Activated CD4-positive, alpha-beta T cell treated with anti-CD3 and anti-CD28 coated beads for 36 hours (primary cell): Measurements from ENCODE around the gene MAMLD1. TPM values are rescaled to one million over a fixed set of nuclear protein-coding genes. Genes with fewer than 3 reads are reported as not detected.

Experiments
- ATAC-seq: fragments of 200-7000 bp; cut with Tn5 transposase; one replicate; pipeline ENCODE4 v1.10.0; 2021; ENCODE audit warnings: mild to moderate bottlenecking, moderate library complexity
- CTCF ChIA-PET: fragments of 350-600 bp; sonication (Branson Sonifier 250); formaldehyde crosslinking; loops from one replicate; lab custom pipeline; 2021; ENCODE audit warnings: antibody characterized with exemption; lab: Charles Lee
- POLR2A ChIA-PET: fragments of 350-600 bp; sonication (Branson Sonifier 250); formaldehyde crosslinking; loops from one replicate; lab custom pipeline; 2021; ENCODE audit warnings: antibody characterized with exemption, inconsistent platforms; lab: Charles Lee
- DNase-seq: peaks from one replicate; pipeline ENCODE4 v3.0.0-alpha.2; 2020
- H3K27ac Mint-ChIP-seq: one replicate; pipeline ENCODE4 v1.8.0; 2021; ENCODE audit warnings: mixed read lengths
- H3K27me3 Mint-ChIP-seq: one replicate; pipeline ENCODE4 v1.8.0; 2021; ENCODE audit warnings: mixed read lengths
- H3K36me3 Mint-ChIP-seq: one replicate; pipeline ENCODE4 v1.8.0; 2021; ENCODE audit warnings: low read depth, mixed read lengths
- H3K4me1 Mint-ChIP-seq: one replicate; pipeline ENCODE4 v1.8.0; 2021; ENCODE audit warnings: mixed read lengths
- H3K4me3 Mint-ChIP-seq: one replicate; pipeline ENCODE4 v1.8.0; 2021; ENCODE audit warnings: mild to moderate bottlenecking, moderate library complexity, mixed read lengths
- H3K9me3 Mint-ChIP-seq: one replicate; pipeline ENCODE4 v1.8.0; 2021; ENCODE audit warnings: low read depth, mixed read lengths
- intact Hi-C, 2 experiments: fragments of 100-400 bp; cut with DNase I in 1 of 2; cut with micrococcal nuclease in 1 of 2; formaldehyde crosslinking; loops; one replicate each; pipeline versions ENCODE4 v1.14.2 to v1.15.1; 2022 to 2024; cut with DNase I, micrococcal nuclease
- total RNA-seq, 2 experiments: library from RNA; stranded (reverse); gene quantifications; one replicate each; pipeline ENCODE4 v1.2.3, GENCODE V29; 2021

The MAMLD1 gene
- total RNA-seq, 2 experiments from 2014 or later: 1.5 to 1.6 TPM

- ChIA-PET POLR2A (no interaction called here), CTCF (no interaction called here)
- H3K36me3 Mint-ChIP-seq: no peaks in the 10 kb centered on the region
- ATAC-seq (no peak), DNase-seq (no peak)
- no peaks in the 10 kb centered on the region for H3K27me3 Mint-ChIP-seq
- H3K27ac Mint-ChIP-seq: no peak overlapping the region
- H3K9me3 Mint-ChIP-seq: no peaks in the 10 kb centered on the region
- no peak overlapping the region for H3K4me3 Mint-ChIP-seq
- H3K4me1 Mint-ChIP-seq: no peaks in the 10 kb centered on the region
- intact Hi-C loops: no loop called here
Measured at GRCh38 chrX:150465326-150465725, 102.2 kb downstream of the MAMLD1 start.

GRCh38 chrX:150465881-150466775 is 103.0 kb downstream of the MAMLD1 start:
- POLR2A ChIA-PET: no interaction called here
- H3K4me3 Mint-ChIP-seq: no peak overlapping the region
- no peak overlapping the region for H3K27ac Mint-ChIP-seq
- intact Hi-C loops: no loop called here
- DNase-seq (no peak), ATAC-seq (no peak)
- H3K4me1 Mint-ChIP-seq: no peaks in the 10 kb centered on the region
- no peaks in the 10 kb centered on the region for H3K36me3 Mint-ChIP-seq
- no peaks in the 10 kb centered on the region for H3K9me3 Mint-ChIP-seq
- CTCF ChIA-PET: interaction anchor here (0.6 kb wide), 1 partner anchor 1119 kb away, joined by 5 read pairs; no protein-coding TSS in a partner anchor
- no peaks in the 10 kb centered on the region for H3K27me3 Mint-ChIP-seq

DNA sequence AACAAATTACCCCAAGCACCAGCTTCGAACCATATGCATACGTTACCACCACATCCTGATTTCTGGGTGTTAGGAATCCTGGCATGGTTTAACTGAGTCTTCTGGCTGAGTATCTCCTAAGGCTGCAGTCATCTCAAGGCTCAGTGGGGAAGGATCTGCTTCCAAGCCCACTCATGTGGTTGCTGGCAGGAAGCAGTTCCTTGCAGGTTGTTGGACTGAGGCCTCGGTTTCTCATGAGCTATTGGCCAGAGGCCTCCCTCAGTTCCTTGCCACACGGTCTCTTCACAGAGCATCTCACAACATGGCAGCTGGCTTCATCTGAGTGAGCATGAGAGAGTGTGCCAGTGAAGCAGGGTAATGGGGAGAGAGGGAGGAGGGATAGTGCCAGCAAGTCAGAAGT is 109.2 kb downstream of the MAMLD1 start:
- no peaks in the 10 kb centered on the region for H3K9me3 Mint-ChIP-seq
- intact Hi-C loops: no loop called here
- H3K27ac Mint-ChIP-seq: no peak overlapping the region
- ATAC-seq: no peak
- no peaks in the 10 kb centered on the region for H3K36me3 Mint-ChIP-seq
- CTCF ChIA-PET: no interaction called here
- H3K27me3 Mint-ChIP-seq: no peaks in the 10 kb centered on the region
- peaks cover 7% of the 10 kb centered on the region for H3K4me1 Mint-ChIP-seq
- no peak overlapping the region for H3K4me3 Mint-ChIP-seq
- POLR2A ChIA-PET: no interaction called here
- no peak for DNase-seq

DNA sequence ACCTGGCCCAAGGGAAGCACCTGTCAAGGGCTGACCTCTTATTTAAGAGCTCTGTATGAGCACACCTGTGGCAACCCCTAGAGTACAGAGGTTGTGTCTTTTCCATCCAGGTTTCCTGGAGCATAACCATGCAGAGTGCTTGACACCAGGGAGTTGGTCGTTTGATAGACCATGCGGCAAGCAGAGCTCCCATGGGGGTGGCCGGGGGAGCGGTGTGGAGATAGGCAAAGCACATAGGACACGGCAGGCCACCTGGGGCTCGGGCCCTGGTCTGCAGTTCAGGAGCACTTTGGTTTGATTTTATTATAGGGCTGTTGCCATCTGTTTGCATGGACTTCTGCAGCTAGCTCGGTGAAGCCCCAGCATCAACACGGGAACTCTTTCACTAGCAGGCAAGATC is 110.3 kb downstream of the MAMLD1 start:
- POLR2A ChIA-PET: no interaction called here
- H3K36me3 Mint-ChIP-seq: no peaks in the 10 kb centered on the region
- H3K9me3 Mint-ChIP-seq: no peaks in the 10 kb centered on the region
- no peak overlapping the region for H3K4me3 Mint-ChIP-seq
- intact Hi-C loops: no loop called here
- no peaks in the 10 kb centered on the region for H3K27me3 Mint-ChIP-seq
- ATAC-seq (no peak), DNase-seq (no peak)
- no peak overlapping the region for H3K27ac Mint-ChIP-seq
- peaks cover 17% of the 10 kb centered on the region for H3K4me1 Mint-ChIP-seq
- CTCF ChIA-PET: no interaction called here

DNA sequence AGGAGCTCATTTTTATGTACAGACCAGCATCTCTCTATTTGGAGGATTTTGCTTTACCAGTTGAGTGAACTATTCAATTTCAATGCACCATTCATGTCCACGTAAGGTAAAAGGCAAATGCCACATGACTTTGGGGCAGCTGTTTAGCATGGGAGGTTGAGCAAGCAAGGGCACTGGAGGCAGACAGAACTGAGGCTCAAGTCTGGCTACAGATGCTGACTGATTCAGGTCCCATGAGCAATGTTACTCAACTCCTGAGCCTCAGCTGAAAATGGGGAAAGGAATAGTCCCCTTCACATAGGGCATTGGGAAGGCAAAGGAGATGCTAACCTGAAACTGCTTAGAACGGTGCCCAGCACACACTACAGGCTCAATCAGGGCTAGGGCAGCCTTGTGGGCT is 112.3 kb downstream of the MAMLD1 start:
- intact Hi-C loops: no loop called here
- Mint-ChIP-seq H3K27me3 (no peaks in the 10 kb centered on the region), H3K4me1 (peaks cover 37% of the 10 kb centered on the region), H3K36me3 (no peaks in the 10 kb centered on the region), H3K27ac (no peak overlapping the region), H3K9me3 (no peaks in the 10 kb centered on the region), H3K4me3 (no peak overlapping the region)
- POLR2A ChIA-PET: no interaction called here
- no peak for DNase-seq
- CTCF ChIA-PET: interaction anchor here (0.8 to 1.4 kb wide), 2 partner anchors 8 to 100 kb away, joined by 3 to 4 read pairs; no protein-coding TSS in a partner anchor
- ATAC-seq: no peak

- POLR2A ChIA-PET: interaction anchor here (0.6 kb wide), 1 partner anchor 255 kb away, joined by 3 read pairs; no protein-coding TSS in a partner anchor
- H3K36me3 Mint-ChIP-seq: no peaks in the 10 kb centered on the region
Measured at GRCh38 chrX:150476164-150476699, 113.1 kb downstream of the MAMLD1 start.

DNA sequence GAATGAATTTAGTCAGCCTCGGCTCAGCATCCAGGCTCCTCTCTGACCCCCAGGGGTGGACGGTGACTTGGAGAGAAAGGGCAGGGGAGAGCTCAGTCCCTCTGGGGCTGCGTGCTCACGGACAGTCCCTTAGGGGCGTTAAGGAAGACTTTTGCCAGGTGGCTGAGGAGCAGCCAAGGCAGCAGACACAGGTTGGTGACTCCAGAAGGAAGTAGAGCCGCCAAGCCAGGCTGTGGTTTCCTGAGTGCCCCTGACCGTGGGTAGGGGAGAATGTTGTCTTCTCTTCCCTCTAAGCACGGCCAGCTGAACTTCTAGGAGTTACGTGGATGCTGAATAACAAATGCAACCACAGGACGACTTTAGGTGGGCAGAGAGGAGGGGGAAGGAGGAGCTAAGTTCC is 114.3 kb downstream of the MAMLD1 start:
- intact Hi-C loops: no loop called here
- ATAC-seq (no peak), DNase-seq (no peak)
- peaks cover 53% of the 10 kb centered on the region for H3K4me1 Mint-ChIP-seq
- H3K27ac Mint-ChIP-seq: peak overlapping the region; percentile 37
- H3K4me3 Mint-ChIP-seq: no peak overlapping the region
- H3K9me3 Mint-ChIP-seq: no peaks in the 10 kb centered on the region
- CTCF ChIA-PET: interaction anchor here (1.0 kb wide), 2 partner anchors 9 to 109 kb away, joined by 3 to 5 read pairs; no protein-coding TSS in a partner anchor
- H3K36me3 Mint-ChIP-seq: no peaks in the 10 kb centered on the region
- POLR2A ChIA-PET: no interaction called here
- no peaks in the 10 kb centered on the region for H3K27me3 Mint-ChIP-seq

More at GRCh38 chrX:150476164-150476699, 113.1 kb downstream of the MAMLD1 start:
- intact Hi-C loops: no loop called here
- Mint-ChIP-seq H3K27ac (no peak overlapping the region), H3K27me3 (no peaks in the 10 kb centered on the region), H3K4me3 (no peak overlapping the region), H3K9me3 (no peaks in the 10 kb centered on the region), H3K4me1 (peaks cover 42% of the 10 kb centered on the region)
- CTCF ChIA-PET: no interaction called here
- DNase-seq (no peak), ATAC-seq (no peak)

DNA sequence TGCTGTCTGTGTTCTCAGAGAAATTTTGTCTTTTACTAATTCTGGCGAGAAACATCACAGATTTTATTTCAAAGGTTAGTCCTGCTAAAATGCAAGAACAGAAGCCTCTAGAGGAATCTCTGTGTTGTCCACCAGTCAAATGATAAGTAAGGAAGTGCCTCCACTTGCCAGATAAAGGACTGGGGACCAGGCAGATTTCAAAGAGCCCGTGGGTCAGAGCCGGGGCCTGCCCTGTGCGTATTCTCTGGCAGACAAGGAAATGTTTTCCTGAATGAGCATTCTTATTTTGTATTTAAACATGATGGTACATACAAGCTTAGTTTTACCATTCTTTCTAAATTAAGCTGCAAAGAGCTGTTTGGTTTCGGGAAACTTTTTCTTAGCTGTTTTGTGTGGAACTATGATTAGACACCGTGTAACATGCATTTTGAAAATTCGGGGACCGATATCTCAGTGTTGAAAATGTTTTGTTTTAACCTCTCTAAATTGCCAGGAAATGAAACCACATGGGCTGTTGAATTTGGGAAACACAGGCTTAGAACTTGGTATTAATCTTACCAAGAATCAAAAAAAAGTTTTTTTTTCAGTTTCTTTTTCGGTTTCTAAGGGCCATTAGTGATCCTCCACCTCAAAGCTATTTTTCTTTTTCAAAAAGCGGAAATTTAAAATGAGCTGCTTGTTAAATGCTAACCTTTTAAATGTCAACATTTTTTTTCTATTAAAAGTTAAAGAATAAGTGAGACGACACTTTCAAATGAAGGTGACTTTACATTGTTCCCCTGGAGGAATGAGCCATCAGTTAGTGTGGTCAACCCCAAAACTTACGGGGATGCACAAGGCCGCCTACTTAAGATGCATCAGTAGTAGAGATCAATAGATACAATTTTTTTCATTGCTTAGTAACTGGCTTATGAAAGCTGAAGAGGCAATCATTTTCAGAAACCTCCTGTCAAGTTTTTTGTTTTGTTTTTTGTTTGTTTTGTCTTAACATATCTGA is 115.7 kb downstream of the MAMLD1 start:
- no peaks in the 10 kb centered on the region for H3K27me3 Mint-ChIP-seq
- CTCF ChIA-PET: interaction anchor here (0.6 to 1.0 kb wide), 5 partner anchors 9 to 871 kb away, joined by 3 read pairs; no protein-coding TSS in a partner anchor
- peaks cover 65% of the 10 kb centered on the region for H3K4me1 Mint-ChIP-seq
- POLR2A ChIA-PET: interaction anchor here (0.6 to 1.5 kb wide), 9 partner anchors 51 to 539 kb away, joined by 3 to 7 read pairs (median 5); partner anchors contain the start of gene MTM1
- peak; percentile 60 for ATAC-seq
- DNase-seq: peak; percentile 56
- intact Hi-C loops: loop anchor here (1.0 to 2.0 kb wide), 3 partner anchors 97 to 216 kb away; partner anchors contain the start of gene MTMR1 (in 1 of the 2)
- no peaks in the 10 kb centered on the region for H3K36me3 Mint-ChIP-seq
- H3K4me3 Mint-ChIP-seq: peak overlapping the region; percentile 38
- peak overlapping the region; percentile 67 for H3K27ac Mint-ChIP-seq
- H3K9me3 Mint-ChIP-seq: no peaks in the 10 kb centered on the region

DNA sequence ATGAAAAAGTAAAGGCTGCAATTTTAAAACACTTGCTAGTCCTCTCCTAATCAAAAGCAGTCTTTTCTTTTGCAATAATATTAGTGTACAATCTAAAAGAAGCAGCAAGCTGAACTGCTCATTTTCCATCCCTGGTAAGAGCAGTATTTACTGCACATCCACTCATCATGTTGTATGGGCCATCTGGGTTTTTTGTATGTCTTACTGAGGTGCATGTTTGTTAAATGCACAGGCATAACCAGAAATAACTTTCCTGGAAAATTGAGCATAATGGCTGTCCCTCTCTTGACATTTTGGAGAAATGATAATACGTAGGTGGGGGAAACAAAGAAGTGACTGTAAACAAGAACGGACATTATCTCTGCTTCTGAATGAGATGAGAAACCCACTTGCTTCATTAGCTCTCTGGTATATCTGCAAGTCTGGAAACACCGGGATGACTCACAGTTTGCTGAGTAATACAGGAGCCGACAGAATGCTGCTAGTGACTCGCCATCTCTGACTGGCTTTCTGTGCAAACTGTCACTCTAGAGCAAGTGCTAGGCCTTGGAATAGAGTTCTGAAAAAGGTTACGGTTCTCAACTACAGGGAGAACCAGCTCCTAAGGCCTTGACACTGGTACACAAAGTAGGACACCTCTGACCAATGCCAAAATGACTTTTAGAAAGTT is 119.6 kb downstream of the MAMLD1 start:
- peak; percentile 84 for ATAC-seq
- H3K4me1 Mint-ChIP-seq: peaks cover 56% of the 10 kb centered on the region
- peak overlapping the region; percentile 89 for H3K27ac Mint-ChIP-seq
- POLR2A ChIA-PET: interaction anchor here (1.3 kb wide), 1 partner anchor 212 kb away, joined by 5 read pairs; no protein-coding TSS in a partner anchor
- H3K4me3 Mint-ChIP-seq: no peak overlapping the region
- no peaks in the 10 kb centered on the region for H3K27me3 Mint-ChIP-seq
- no peaks in the 10 kb centered on the region for H3K9me3 Mint-ChIP-seq
- DNase-seq: peak; percentile 76
- CTCF ChIA-PET: interaction anchor here (0.7 to 1.5 kb wide), 6 partner anchors 8 to 201 kb away, joined by 3 to 4 read pairs (median 3); no protein-coding TSS in a partner anchor
- intact Hi-C loops: loop anchor here (1.0 to 10.0 kb wide), 7 partner anchors 86 to 518 kb away; partner anchors contain the start of genes MAMLD1 (in 1 of the 2) and MTM1 (in 1 of the 2)
- H3K36me3 Mint-ChIP-seq: no peaks in the 10 kb centered on the region

- DNase-seq: no peak
- Mint-ChIP-seq H3K4me3 (no peak overlapping the region), H3K36me3 (no peaks in the 10 kb centered on the region), H3K4me1 (peaks cover 48% of the 10 kb centered on the region), H3K27ac (peak overlapping the region; percentile 89), H3K9me3 (no peaks in the 10 kb centered on the region), H3K27me3 (no peaks in the 10 kb centered on the region)
- POLR2A ChIA-PET: interaction anchor here (1.3 kb wide), 1 partner anchor 211 kb away, joined by 5 read pairs; no protein-coding TSS in a partner anchor
- no peak for ATAC-seq
- intact Hi-C loops: loop anchor here (2.0 to 10.0 kb wide), 6 partner anchors 91 to 519 kb away; partner anchors contain the start of gene MAMLD1 (in 1 of the 2)
- CTCF ChIA-PET: interaction anchor here (0.8 to 1.5 kb wide), 5 partner anchors 8 to 200 kb away, joined by 3 to 4 read pairs (median 3); no protein-coding TSS in a partner anchor
Measured at GRCh38 chrX:150483356-150483985, 120.4 kb downstream of the MAMLD1 start.
